Neural progenitor cell (in vitro differentiated cells): ENCODE measurements around the gene SLC25A44.

Experiments used
- EZH2 ChIP-seq: fragments of 200-600 bp; sonication (generic); IDR thresholded peaks from 2 replicates; pipeline ENCODE4 v1.6.1; 2017; ENCODE audit warnings: antibody characterized with exemption, mild to moderate bottlenecking, moderate library complexity
- TF ChIP-seq, protein P1 (sequence below): fragments of 200-600 bp; sonication (generic); IDR thresholded peaks from 2 replicates; pipeline ENCODE4 v1.5.1; 2017; ENCODE audit warnings: antibody characterized with exemption, mild to moderate bottlenecking

DNA sequence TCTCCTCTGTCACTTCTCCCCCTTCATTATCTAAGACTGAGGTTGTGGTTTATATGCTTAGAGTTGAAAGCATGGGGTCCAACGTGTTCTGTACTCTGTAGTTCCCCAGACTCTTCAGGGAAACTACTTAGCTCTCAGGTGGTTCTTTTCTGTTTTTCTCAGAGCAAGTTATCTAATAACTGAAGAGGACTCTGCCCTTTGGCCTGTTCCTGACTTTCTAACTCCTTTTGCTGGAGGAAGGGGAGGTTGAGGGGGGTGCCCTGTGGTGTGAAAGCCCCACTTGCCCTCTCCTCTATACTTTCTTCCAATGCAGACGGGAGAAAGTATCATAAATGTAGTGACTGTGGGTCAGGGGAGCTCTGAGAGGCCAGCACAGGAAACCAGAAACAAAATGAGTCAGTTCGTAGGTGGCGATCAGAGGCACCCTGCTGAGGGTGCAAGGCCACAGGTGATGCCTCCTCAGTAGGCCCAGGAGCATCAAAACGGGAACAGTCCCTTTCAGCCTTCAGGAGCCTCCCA is 5.0 kb downstream of the SLC25A44 start:
- TF ChIP-seq, protein P1, sequence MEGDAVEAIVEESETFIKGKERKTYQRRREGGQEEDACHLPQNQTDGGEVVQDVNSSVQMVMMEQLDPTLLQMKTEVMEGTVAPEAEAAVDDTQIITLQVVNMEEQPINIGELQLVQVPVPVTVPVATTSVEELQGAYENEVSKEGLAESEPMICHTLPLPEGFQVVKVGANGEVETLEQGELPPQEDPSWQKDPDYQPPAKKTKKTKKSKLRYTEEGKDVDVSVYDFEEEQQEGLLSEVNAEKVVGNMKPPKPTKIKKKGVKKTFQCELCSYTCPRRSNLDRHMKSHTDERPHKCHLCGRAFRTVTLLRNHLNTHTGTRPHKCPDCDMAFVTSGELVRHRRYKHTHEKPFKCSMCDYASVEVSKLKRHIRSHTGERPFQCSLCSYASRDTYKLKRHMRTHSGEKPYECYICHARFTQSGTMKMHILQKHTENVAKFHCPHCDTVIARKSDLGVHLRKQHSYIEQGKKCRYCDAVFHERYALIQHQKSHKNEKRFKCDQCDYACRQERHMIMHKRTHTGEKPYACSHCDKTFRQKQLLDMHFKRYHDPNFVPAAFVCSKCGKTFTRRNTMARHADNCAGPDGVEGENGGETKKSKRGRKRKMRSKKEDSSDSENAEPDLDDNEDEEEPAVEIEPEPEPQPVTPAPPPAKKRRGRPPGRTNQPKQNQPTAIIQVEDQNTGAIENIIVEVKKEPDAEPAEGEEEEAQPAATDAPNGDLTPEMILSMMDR: no peak
- no peak for TF ChIP-seq EZH2
